ENCODE measurements around the gene S1PR2.
"Not testable (repeated sequence)": the region's sequence is repeated elsewhere in the genome, so short reads cannot be mapped to it uniquely, and the experiment has no call there.

The S1PR2 gene

DNA sequence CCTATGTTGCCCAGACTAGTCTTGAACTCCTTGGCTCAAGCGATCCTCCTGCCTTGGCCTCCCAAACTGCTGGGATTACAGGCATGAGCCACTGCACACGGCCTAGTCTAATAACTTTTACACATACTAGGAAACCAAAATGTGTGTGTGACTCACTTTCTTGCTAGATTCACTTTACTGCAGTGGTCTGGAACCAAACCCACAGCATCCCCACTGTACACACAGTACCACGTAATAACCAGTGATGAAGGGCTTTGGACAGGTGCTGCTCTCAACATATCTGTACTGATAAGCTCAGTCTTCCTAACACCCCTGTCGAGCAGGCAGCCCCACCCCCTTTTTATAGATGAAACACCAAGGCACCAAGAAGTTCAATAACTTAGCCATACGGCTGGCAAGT is 41.5 kb downstream of the S1PR2 start:
- DNase-seq, result no peak

DNA sequence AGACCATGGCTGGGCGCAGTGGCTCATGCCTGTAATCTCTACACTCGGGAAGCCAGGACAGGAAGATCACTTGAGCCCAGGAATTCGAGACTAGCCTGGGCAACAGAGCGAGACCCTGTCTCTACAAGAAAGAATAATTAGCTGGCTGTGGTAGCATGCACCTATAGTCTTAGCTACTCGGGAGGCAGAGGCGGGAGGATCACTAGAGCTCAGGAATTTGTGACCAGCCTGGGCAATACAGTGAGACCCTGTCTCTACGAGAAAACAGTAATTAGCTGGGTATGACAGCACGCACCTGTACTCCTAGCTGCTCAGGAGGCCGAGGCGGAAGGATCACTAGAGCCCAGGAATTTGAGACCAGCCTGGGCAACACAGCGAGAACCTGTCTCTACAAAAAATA is 43.8 kb downstream of the S1PR2 start:
- no peak for DNase-seq

DNA sequence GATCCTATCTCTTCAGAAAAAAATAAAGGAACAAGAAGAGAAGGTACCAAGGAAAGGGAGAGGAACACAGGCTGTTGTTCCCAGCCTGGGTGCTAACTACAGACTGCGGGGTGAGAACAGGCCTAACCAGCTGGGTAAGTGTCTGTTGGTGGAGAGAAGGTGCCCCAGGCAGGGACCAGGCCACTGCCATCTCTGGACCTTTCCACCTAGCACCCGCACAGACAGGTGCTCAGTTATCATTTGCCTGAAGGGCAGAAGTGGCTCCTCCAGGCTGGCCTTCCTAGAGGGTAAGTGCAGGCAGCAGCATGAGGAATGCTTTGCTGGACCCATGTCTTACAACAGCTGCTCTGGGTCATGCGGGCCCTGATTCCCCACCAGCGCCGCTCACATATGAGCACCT is 46.5 kb downstream of the S1PR2 start:
- DNase-seq, result no peak

DNA sequence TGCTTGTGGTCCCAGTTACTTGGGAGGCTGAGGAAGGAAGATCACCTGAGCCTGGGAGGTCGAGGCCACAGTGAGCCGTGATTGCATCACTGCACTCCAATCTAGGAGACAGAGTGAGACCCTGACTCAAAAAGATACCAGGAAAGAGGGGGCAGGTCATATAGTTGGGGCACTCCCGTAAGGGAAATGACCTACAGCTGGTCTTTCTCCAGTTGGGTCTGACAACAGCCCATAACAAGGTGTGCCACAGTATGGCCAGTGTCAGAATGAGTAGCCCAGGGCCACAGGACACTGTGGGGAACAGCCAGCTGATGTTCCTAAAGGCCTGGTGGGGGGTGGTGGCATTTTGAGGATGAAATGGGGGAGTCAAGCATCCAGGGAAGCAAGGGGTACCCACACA is 47.2 kb downstream of the S1PR2 start:
- no peak for DNase-seq

DNA sequence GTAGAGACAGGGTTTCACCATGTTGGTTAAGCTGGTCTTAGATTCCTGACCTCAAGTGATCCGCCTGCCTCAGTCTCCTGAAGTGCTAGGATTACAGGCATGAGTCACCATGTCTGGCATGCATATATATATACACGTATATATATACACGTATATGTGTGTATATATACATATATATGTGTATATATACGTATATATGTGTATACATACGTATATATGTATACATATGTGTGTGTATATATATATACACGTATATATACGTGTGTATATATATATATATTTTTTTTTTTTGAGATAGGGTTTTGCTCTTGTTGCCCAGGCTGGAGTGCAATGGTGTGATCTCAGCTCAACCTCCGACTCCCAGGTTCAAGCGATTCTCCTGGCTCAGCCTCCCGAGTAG is 48.3 kb downstream of the S1PR2 start:
- DNase-seq, result no peak

DNA sequence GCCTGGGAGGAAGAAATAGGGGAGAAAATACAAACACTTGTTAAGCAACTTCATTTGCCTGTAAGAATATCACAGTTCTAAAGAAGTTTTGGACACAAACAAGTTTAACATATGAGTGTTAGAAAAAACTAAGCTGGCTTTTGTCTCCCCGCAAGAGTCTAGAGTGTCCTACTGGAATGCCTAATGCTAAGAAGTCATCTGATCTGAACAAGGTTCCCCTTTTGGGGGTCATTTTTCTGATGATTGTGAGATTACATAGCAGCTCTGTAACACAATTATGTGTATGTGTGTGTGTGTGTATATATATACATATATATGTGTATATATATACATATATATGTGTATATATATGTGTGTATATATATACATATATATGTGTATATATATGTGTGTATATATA is 49.1 kb downstream of the S1PR2 start:
- DNase-seq, result no peak

DNA sequence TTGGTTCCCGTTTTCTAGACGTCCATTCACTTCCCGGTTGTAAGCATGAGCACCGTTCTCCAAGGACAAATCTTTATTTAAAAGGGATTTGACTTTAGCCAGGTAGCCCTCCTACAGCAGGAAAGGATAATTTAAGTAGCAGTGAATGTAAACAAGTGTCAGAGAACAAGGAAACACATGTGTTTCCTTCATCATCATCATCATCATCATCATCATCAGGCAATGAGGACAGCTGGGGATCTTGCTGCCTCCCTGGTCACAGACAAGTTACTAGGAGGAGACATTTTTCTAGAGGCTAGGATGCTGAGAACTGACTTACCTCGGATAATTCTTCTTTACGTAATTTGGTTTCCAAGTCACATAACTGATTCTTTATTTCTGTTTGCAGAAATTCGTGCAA is 50.7 kb downstream of the S1PR2 start:
- no peak for DNase-seq

DNA sequence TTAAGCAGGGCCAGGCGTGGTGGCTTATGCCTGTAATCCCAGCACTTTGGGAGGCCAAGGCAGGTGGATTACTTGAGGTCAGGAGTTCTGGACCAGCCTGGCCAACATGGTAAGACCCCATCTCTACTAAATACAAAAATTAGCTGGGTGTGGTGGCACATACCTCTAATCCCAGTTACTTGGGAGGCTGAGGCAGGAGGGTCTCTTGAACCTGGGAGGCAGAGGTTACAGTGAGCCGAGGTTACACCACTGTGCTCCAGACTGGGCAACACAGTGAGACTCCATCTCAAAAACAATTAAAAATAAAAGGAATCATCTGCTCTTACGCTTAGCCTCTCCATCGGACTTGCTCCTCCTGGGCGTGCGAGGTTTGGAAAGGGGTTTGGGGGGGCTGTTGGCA is 51.1 kb downstream of the S1PR2 start:
- not testable (repeated sequence) for DNase-seq

DNA sequence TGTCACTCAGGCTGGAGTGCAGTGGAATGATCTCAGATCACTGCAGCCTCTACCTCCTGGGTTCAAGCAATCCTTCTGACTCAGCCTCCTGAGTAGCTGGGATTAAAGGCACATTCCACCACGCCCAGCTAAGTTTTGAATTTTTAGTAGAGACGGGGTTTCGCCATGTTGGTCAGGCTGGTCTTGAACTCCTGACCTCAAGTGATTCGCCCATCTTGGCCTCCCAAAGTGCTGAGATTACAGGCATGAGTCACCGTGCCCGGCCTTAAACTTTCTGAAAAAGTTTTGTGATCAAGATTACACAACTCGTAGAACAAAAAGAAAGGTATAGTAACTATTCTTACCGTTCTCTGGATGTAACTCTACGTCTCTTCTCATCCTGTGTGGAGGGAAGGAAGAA is 57.6 kb downstream of the S1PR2 start:
- DNase-seq, result peak; percentile 55

All from fibroblast of skin of right biceps (primary cell).